ENCODE results near the gene NLGN1. TPM values are rescaled to one million over a fixed set of nuclear protein-coding genes. Genes with fewer than 3 reads are reported as not detected.

The NLGN1 gene
- total and polyA plus RNA-seq, 2 of the 8 experiments (the other 6 are each of a cell fraction or from before 2014, with no cell fraction given), result 7.8 to 14.8 TPM

DNA sequence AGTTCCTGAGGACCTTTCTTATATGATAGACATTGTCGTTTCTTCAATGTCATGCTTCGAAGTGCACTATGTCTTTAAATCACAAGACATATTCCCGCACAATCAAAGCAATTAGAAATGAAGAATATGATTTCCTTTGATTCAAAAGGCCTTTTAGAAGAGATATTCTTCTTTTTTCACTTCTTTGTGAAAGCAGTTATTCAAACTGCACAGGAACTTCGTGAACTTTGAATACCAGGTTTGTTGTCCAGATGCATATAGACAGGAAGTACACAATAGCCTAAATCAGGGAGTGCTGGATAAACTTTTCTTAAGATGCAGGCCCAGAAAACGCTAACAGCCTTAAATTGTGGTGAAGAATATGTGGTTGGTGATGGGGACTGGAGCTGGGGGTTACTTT lies 870.5 kb downstream of the NLGN1 start (continued):
- TF ChIP-seq CHD7 (IDR thresholded peaks at IDR 0.05; ENCODE audit: insufficient replicate concordance, low read length), result no peak
- TF ChIP-seq EGR1 (IDR thresholded peaks at IDR 0.05; ENCODE audit: borderline replicate concordance, low read depth, low read length), result no peak
- TF ChIP-seq HDAC6 (IDR thresholded peaks at IDR 0.05; ENCODE audit: low read depth, low read length), result no peak
- no peak for TF ChIP-seq CBX8 (IDR thresholded peaks at IDR 0.05; ENCODE audit: borderline replicate concordance, low read depth, low read length)
- no peak for TF ChIP-seq BACH1 (IDR thresholded peaks at IDR 0.05; ENCODE audit: low read length)
- no peak for TF ChIP-seq SP1 (IDR thresholded peaks at IDR 0.05; ENCODE audit: low read depth, low read length)
- no peak for TF ChIP-seq FOSL1 (IDR thresholded peaks at IDR 0.05; ENCODE audit: insufficient read depth, low read depth, low read length)
- no peak for TF ChIP-seq PHF8 (conservative IDR thresholded peaks at IDR 0.05; ENCODE audit: low read depth, low read length)
- no peak for TF ChIP-seq SP4 (IDR thresholded peaks at IDR 0.05; ENCODE audit: low read length)
- TF ChIP-seq CHD2 (IDR thresholded peaks at IDR 0.05; ENCODE audit: low read length), result no peak
- TF ChIP-seq POU5F1 (IDR thresholded peaks at IDR 0.05; ENCODE audit: low read depth, low read length), result no peak
- TF ChIP-seq HDAC2 (IDR thresholded peaks at IDR 0.05; ENCODE audit: borderline replicate concordance in 1 of 2, low read depth in 2 of 2, low read length in 2 of 2), result no peak
- no peak for TF ChIP-seq CBX5 (IDR thresholded peaks at IDR 0.05; ENCODE audit: low read depth, low read length)
